Left renal cortex interstitium (tissue), 4 donors: ENCODE results near the gene SNAP47. TPM values are rescaled to one million over a fixed set of nuclear protein-coding genes. Genes with fewer than 3 reads are reported as not detected.

Experiments used
- DNase-seq, 4 donors: peaks; one replicate each; pipeline ENCODE4 v3.0.0-alpha.2; 2013; ENCODE audit warnings: low read depth in 4 of 4, low spot score in 2 of 4, missing footprints in 1 of 4
- polyA plus RNA-seq, 4 donors: library from polyadenylated mRNA; unstranded; fragments of 120-200 nt; gene quantifications; one replicate each; pipeline ENCODE4 v1.2.1, GENCODE V29; 2013; ENCODE audit not compliant: insufficient read length in 4 of 4

The SNAP47 gene
- polyA plus RNA-seq, 4 donors = 40.0 to 48.3 (median 44.6) TPM

DNA sequence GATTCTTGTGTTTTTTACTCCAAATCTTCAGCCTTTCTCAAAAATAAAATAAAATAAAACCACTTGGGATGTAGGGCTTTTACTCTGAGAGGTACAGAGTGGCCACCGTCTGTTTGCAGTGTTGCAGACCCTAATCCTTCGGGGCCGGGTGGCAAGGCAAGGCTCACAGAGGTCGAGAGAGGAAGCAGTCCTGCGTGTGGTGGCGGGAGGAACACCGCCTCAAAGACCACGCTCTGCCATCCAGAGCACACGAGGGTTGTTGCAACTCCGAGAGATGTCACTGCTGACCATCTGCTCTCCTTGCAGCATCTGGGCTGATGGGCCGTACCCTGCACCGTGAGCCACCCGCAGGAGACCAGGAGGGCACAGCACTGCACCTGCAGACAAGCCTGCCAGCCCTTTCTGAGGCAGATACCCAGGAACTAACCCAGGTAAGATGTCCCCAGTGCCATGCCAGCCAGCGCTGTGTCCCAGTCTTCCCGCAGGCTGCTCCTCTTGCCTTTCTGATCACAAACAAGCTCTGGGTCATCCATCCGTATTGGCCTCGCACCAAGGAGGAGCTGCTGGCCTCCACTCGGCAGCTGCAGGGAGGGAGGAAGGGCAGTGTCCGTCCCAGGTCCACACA, 31.5 kb downstream of the SNAP47 start:
- no peak for DNase-seq

DNA sequence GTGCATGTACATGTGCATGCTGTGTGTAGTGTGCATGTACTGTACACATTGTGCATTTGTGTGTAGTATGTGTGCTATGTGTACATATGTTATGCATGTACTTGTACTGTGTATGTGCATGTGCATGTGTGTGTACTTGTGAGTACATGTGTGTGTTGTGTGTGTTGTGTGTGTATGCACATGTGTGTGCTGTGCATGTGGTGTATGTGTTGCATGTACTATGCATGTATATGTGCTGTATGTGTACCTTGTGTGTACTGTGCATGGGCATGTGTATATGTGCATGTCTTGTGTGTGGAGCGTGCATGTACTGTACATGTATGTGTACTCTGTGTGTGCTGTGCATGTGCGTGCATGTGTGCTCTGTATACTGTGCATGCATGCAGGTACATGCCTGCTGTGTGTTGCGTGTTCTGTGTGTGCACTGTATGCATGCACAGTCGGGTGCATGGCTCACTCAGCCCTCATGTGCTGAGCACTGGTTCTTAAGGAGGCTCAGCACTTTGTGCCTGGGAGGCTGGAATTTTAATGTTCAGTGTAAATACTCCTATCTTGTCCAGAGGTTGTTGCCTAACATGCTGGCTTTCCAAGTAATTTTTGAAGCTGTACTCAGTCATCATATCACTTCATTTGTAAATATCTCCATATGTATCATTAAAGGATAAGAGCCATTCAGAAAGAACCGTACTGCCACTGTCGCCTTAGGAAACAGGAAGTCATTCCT, 32.3 kb downstream of the SNAP47 start:
- no peak for DNase-seq

GRCh38 chr1:227768125-227768439, 32.8 kb downstream of the SNAP47 start:
- no peak for DNase-seq

- no peak for DNase-seq
Observed at GRCh38 chr1:227768640-227769039, 33.4 kb downstream of the SNAP47 start.

- no peak for DNase-seq
Observed at GRCh38 chr1:227769047-227769935, 34.1 kb downstream of the SNAP47 start.

DNA sequence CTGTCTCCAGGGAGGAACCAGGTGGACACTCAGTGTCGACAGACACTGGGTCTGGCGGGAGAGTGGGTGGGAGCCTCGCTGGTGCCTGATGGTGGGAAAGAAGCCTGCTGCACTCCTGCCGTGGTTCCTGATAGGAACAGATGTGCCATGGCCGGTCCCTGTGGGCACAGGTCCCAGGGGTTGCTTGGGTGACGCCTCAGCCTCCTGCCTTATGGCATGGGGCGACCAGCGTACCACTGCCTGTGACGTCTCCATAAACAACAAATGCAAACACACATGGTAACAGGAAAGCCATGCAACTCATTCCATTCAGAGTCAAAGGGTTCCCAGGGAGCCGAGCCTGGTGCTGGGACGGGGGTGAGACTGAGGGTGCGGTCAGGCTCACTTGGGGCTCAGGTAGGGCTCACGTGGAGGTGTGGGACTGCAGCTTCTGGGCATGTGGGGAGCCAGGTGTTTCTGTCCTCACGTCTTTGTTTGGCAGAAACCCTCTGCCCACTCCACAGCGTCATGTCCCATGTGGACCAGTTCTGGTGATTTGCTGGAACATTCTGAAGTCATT, 34.8 kb downstream of the SNAP47 start:
- DNase-seq = no peak

DNA sequence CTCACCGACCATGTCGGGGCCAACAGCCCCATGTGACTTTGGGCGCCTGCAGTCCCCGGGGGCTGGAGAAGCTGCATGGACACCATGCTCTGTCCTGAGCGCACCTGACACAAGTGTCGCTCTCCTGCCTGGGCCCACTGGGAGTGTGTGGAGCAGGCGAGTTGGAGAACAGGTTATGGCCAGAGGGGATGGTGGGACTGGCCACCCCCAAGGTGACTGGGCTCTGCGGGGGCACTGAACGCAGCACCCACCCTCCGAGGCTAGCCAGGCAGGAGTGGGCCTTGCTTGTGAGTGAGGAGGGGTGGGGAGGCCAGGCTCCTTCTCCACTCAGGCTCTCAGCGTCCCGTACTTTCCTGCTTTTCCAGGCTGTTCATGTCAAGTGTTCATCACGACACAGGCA, 35.6 kb downstream of the SNAP47 start:
- DNase-seq = no peak

DNA sequence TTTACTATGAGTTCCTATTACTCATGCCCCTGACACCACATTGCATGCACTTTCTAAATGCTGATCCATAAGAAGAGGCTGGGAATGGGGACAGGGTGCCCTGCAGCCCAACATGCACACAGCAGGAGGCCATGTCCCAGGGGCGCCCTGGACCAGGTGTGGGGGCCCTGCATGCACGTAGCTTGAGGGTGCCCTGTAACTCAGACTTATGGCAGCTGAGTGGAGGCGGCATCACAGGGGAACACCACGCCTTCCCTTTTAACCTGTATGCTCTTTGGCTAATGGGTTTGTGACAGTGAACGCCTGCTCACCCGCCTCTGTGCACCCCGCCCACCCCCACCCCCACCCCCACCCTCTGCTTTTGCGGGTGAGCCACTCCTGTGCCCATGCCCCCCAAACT, 36.1 kb downstream of the SNAP47 start:
- DNase-seq = no peak

DNA sequence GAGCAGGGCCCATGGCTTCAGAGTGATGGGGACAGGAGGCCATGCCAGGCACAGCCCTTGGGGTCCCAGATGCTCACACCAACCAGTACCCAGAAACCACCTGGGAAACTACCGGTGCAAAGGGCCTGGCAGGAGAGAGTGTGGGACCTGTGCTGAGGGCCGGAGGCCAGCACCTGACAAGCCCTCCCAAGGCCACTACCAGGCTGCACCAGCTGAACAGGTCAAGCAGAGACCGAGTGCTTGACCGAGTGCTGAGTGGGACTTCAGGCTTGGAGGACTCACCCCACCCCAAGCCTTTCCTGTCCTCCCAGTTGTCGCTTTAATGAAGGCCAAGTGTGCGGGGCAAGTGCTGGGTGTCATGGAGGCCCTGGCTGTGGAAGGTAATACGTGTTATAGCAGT, 36.5 kb downstream of the SNAP47 start:
- DNase-seq = no peak

GRCh38 chr1:227773558-227773957, 38.3 kb downstream of the SNAP47 start:
- DNase-seq = no peak

DNA sequence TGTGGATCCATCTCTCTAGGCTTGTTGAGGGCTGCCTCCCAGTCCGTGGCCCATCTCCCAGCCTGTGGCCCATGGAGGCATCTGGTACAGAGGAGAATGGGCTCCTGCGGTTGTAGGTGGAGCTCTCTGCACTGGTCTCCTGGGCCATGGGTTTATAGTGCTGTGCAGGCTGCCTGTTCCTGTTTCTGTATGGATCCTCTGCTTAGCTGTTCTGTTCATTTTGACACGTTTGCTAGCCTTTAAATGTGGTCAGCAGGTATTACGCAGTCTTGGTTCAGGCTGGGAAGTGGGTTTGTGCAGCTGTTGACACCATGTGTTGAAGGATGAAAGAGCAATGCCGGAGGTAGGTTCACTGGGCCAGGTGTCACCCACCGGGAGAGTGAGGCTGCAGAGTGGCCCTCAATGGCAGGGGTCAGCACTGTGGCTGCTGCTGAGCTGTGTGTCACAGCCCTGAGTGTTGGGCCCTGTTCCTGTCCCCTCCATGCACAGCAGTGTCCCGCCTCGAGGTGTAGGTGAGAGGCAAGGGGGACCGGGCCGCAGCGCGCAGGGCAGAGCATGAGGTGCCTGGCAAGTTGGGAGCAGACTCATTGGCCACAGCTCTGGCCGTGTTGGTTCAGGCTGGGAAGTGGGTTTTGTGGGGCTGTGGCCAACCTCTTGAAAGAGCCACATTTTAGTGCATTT, 39.0 kb downstream of the SNAP47 start:
- DNase-seq = no peak

GRCh38 chr1:227774821-227775661, 39.8 kb downstream of the SNAP47 start:
- DNase-seq = no peak

GRCh38 chr1:227775841-227776240, 40.6 kb downstream of the SNAP47 start:
- DNase-seq = no peak

DNA sequence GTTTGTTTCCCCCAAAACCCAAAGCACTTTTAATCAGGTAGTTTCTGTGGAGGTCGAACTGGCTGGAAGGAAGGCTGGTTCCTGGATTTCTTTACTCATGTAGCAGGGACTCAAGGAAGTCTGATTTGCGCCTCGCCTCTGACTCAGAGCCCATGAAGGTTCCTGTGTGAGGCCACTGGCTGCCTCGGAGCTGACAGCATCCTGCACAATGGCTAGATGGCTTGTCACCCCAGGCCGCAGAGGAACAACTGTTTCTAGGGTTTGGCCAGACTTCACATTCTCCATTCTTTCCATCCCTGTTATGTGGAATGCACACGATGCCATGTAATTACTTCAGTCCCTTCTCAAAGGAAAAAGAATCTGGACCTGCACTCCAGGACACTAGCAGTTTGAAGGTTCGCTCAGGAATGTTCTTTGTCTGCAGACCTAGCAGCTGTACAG, 41.1 kb downstream of the SNAP47 start:
- DNase-seq = no peak

GRCh38 chr1:227777156-227777555, 41.9 kb downstream of the SNAP47 start:
- DNase-seq = no peak

GRCh38 chr1:227777646-227778045, 42.4 kb downstream of the SNAP47 start:
- DNase-seq = no peak

GRCh38 chr1:227778401-227778947, 43.2 kb downstream of the SNAP47 start:
- no peak for DNase-seq

- DNase-seq = no peak
Observed at GRCh38 chr1:227779021-227779441, 43.8 kb downstream of the SNAP47 start.

- no peak for DNase-seq
Observed at GRCh38 chr1:227779685-227780084, 44.5 kb downstream of the SNAP47 start.
